Right cardiac atrium (tissue), 5 donors: ENCODE data around the gene PAX2. TPM values are rescaled to one million over a fixed set of nuclear protein-coding genes. Genes with fewer than 3 reads are reported as not detected.

ENCODE experiments used
- ATAC-seq, 2 donors: fragments of 200-7000 bp; cut with Tn5 transposase; one replicate each; pipeline versions ENCODE4 v1.8.0 to v1.9.1; 2020; ENCODE audit warnings: moderate library complexity in 2 of 2, mild to moderate bottlenecking in 1 of 2
- DNase-seq, 3 donors: peaks; one replicate each; pipeline ENCODE4 v3.0.0-alpha.2; 2020
- H3K27ac ChIP-seq: one replicate; pipeline ENCODE4 v1.5.1; 2013; ENCODE audit warnings: mild to moderate bottlenecking, low read length, control low read depth, moderate library complexity
- H3K27me3 ChIP-seq: one replicate; pipeline ENCODE4 v1.6.1; 2013; ENCODE audit not compliant: control insufficient read depth, insufficient read depth
- H3K4me1 ChIP-seq: one replicate; pipeline ENCODE4 v1.6.1; 2013; ENCODE audit warnings: low read length; ENCODE audit not compliant: control insufficient read depth, insufficient read depth
- H3K4me3 ChIP-seq: one replicate; pipeline ENCODE4 v1.5.1; 2013; ENCODE audit warnings: low read length, control low read depth
- H3K9me3 ChIP-seq: one replicate; pipeline ENCODE4 v1.6.1; 2013; ENCODE audit warnings: low read length; ENCODE audit not compliant: control insufficient read depth
- WGBS: extraction: QIAGEN DNeasy Blood & Tissue Kit; methylation state at CpG from one replicate; pipeline ENCODE4 v1.1.7; 2013; 5-methylcytosine and 5-hydroxymethylcytosine counted together
- intact Hi-C, 4 donors: fragments of 100-400 bp; cut with DNase I; formaldehyde crosslinking; loops; one replicate each; pipeline versions ENCODE4 v1.11.0 to v1.14.0; 2022 to 2023
- polyA plus RNA-seq: library from polyadenylated mRNA; stranded (reverse); fragments of 200-250 nt; gene quantifications from one replicate; pipeline ENCODE4 v1.2.3, GENCODE V29; 2013
- total RNA-seq, 4 donors: library from RNA; stranded (reverse); fragmentation: NEBNext Ultra II Directional; extraction: Animal tissue kit (Norgen Biotek cat#: 25700); gene quantifications; one replicate each; pipeline ENCODE4 v1.2.1, GENCODE V29; 2021
- donor health status: healthy with polysubstance abuse.
- donor health status: DM: no; HTN: yes; CAD: no.
- donor health status: DM: no; HTN: no; CAD: no.
- donor health status: DM: no; HTN: yes; CAD: no; lungs with severe emphysema.
- donor health status: DM: yes; HTN: yes; CAD: no.

The PAX2 gene
- total and polyA plus RNA-seq, 5 donors, result not detected

DNA sequence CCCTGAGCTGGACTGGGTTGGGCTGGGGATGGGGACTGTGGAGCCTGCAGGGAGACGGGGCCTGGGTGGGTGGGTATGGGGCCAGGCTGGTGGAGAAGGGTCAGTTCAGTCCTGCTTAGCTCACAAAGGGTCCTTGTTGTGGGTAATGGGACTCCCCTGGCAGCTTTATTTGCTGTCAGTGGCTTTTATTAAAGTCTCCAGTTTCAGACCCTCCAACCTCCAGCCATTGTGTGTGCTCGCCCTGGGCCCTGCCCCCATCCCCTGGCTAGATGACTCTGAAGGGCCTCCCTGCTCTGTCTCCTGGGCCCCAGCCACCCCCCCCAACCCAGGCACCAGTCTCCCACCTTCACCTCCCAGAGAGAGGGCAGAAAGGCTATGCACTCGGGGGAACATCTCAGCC, 123.0 kb downstream of the PAX2 start:
- ATAC-seq, result no peak
- no peak for DNase-seq
- no peaks in the 10 kb centered on the region for H3K9me3 ChIP-seq
- no peaks in the 10 kb centered on the region for H3K27me3 ChIP-seq
- no peak overlapping the region for H3K27ac ChIP-seq
- no peaks in the 10 kb centered on the region for H3K4me1 ChIP-seq
- 75% methylated on average over 3 of the region's 3 CpGs for WGBS
- no peak overlapping the region for H3K4me3 ChIP-seq
- intact Hi-C loops, result no loop called here

DNA sequence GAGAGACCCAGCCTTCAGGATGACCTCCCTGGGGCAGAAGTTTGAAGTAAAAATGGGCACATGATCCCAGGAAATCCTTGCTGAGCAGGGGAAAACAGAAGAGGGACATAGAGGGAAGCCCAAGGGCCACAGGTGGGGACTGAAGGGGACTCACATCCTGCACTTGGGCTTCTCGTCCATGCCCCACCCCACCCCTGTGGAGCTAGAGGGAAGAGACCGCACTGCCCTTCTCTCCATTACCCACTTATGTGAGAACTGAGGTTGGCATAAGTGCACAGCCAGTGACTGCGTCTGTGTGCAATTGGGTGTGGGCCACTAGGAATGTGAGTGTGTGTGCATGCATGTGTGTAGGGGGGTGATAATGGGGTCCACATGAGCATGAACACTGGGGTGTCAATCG, 124.0 kb downstream of the PAX2 start:
- no peaks in the 10 kb centered on the region for H3K27me3 ChIP-seq
- intact Hi-C loops, result no loop called here
- no peak overlapping the region for H3K4me3 ChIP-seq
- H3K4me1 ChIP-seq, result no peaks in the 10 kb centered on the region
- DNase-seq (no peak), ATAC-seq (no peak)
- no peaks in the 10 kb centered on the region for H3K9me3 ChIP-seq
- 81% methylated on average over 4 of the region's 4 CpGs for WGBS
- no peak overlapping the region for H3K27ac ChIP-seq

DNA sequence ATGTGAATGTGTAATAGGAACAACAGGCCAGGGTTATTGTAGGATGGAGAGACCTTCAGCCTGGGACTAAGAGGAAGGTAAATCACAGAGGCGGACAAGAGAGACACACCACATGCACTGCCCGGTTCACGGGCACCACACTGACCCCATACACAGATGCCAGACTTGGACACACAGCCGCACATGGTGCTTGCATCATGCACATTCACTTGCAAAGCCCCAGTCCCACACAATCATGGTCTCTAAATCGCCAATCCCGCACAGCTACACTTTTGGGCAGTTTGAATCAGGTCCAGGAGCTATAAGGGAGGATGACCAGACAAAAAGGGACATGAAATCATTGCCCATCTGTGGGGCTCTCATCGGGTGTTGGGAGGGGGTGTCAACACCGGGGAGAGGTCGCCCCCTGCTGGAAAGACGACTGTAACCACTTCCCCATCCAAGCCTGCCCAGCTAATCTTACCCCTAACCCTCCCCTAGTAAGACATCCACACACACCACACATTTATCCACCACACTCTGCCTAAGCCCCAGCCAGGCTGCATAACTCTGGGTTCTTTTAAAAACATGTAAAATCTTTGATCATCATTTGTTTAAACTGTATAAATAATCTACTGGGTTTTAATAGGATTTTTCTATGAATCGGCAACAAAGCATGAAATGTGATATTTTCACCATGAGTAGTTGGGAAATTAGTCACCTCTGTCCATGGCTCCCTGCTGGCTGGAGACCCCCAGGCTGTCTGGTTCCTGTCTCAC, 126.8 kb downstream of the PAX2 start:
- no peaks in the 10 kb centered on the region for H3K9me3 ChIP-seq
- no peaks in the 10 kb centered on the region for H3K4me1 ChIP-seq
- intact Hi-C loops, result loop anchor here in 1 of 4 donors (5.0 kb wide), 1 partner anchor 310 kb away; no protein-coding TSS in a partner anchor
- H3K4me3 ChIP-seq, result no peak overlapping the region
- WGBS, result 52% methylated on average over 11 of the region's 11 CpGs
- H3K27ac ChIP-seq, result no peak overlapping the region
- peak; percentile 44 to 48 for ATAC-seq
- DNase-seq, result peak in 1 of 3 donors; percentile 55
- H3K27me3 ChIP-seq, result no peaks in the 10 kb centered on the region

DNA sequence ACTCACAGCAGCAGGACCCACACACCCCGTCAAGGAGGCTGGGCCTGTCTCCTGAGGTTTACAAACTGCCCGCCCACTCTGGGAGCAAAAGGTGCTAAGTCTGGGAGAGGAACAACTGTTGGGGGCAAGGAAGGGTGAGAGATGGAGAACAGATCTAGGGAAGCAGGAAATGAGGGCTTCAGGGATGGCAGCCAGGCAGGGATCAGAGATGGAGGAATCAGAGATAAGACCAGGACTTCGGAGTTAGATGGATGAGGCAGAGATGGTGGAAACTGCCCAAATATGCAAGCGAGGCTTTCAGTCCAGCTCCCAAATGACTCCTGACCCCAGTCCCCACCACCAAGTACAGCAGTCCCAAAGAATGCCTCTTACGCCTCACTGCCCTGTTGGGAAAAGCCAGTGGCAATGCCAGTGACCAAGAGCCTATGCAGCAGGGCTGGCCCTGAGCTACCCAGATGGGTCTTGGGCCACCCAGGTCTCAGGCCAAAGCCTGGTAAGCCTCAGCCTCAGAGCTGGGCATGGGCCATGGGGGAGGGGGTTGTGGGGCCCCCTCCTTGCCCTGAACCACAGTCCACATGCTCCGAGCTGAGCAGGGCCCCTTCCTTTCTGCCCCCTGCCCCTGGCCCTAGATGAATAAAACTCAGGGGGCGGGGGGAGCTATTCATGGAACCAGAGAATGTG, 127.9 kb downstream of the PAX2 start:
- Histone ChIP-seq H3K27me3 (no peaks in the 10 kb centered on the region), H3K9me3 (no peaks in the 10 kb centered on the region), H3K27ac (no peak overlapping the region), H3K4me1 (no peaks in the 10 kb centered on the region), H3K4me3 (no peak overlapping the region)
- intact Hi-C loops, result loop anchor here in 1 of 4 donors (5.0 kb wide), 1 partner anchor 311 kb away; no protein-coding TSS in a partner anchor
- DNase-seq (no peak), ATAC-seq (no peak)
- WGBS, result 68% methylated on average over 7 of the region's 7 CpGs

DNA sequence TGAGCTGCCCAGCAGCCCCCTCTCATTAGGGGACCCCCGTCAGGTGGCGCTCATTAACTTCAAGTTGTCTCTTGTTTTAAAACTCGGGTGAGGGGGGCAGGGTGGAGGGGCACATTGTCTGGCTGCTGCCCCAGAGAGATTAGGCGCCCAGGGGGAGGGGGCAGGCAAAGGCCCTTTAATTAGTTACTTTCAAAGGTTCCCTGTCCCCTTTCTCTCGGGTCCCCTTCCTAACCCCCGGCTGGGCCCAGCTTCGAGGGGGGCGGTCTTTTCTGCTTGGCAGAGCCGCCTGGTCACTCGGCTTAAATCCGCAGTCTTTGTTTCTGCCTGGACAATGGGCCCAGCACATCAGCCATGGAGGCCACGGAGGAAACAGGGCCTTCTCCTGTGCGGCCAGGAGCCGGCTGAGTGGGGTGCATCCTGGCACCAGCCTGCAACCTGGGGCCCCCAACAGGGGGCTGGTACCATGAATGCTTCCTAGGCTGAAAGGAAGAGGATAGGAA, 128.5 kb downstream of the PAX2 start:
- H3K4me3 ChIP-seq, result no peak overlapping the region
- no peaks in the 10 kb centered on the region for H3K4me1 ChIP-seq
- no peaks in the 10 kb centered on the region for H3K27me3 ChIP-seq
- WGBS, result 63% methylated on average over 14 of the region's 14 CpGs
- H3K27ac ChIP-seq, result no peak overlapping the region
- no peaks in the 10 kb centered on the region for H3K9me3 ChIP-seq
- ATAC-seq (no peak), DNase-seq (no peak)
- intact Hi-C loops, result loop anchor here in 1 of 4 donors (5.0 kb wide), 1 partner anchor 312 kb away; no protein-coding TSS in a partner anchor

DNA sequence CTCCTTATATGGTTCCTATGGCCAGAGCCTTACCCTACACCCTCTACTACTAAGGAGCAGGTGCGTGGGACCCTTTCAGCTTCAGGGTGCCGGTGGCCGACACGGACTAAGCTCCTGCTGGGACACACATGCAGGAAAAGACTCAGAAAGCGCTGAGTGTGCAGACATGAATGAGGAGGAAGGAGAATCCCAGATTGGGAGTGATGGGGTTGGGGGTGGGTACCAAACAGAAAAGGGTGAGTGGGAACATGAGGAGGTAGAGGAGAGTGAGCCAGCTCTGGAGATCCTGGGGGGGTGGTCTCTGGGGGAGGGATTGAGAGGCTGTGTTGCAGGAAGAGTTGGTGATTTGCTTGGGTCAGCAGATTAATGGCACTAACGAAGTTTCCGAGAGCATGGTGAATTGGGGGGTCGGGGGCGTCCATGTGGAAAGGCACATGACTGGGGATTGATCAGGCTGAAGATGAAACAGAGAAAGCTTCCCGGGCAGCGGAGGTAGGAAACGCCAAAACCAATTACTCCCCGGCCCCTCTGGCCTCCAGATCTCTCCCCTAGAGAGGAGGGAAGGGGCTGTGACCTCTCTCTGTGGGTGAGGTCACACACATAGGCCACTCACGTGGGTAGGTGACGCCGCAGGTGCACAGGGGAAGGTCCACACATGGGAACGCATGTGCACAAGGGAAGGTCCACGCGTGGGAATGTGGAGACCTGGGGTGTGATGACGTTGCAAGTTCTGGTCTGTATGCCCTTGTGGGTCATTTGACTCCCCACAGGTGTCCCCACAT, 129.5 kb downstream of the PAX2 start:
- intact Hi-C loops, result loop anchor here in 3 of 4 donors (5.0 kb wide), 1 partner anchor 313 kb away; no protein-coding TSS in a partner anchor
- Histone ChIP-seq H3K4me3 (no peak overlapping the region), H3K27me3 (no peaks in the 10 kb centered on the region), H3K27ac (no peak overlapping the region), H3K9me3 (no peaks in the 10 kb centered on the region), H3K4me1 (no peaks in the 10 kb centered on the region)
- WGBS, result 72% methylated on average over 20 of the region's 20 CpGs
- ATAC-seq, result no peak
- no peak for DNase-seq

DNA sequence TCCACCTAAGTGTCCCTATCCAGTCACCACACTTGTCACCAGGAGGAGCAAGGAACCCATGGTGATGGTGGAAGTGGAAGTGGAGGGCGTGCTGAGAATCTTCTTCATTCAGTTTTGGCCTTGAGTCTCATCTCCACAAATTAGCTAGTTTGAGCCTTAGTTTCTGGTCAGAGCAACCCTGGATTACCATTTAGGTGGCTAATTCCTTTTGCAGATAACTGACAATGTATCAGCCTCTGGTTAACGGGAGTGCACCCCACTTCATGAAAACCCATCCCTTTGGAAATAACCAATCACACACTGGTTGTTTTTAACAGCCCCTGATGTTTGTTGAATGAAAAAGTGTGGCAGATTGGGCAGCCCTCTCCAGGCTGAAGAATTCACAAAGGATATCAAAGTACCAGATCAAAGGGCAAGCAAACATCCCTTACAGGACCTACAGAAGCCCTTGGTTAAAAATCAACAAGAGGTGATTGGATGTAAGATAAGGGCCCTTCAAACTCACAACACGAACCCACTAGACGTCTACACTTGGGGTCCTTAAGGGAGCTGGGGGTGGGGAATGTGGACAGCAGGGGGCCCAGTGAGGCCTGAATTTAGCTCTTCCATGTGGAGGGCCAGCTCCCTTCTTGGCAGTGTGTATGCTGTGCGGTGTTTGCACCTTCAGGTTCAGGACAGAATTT, 130.2 kb downstream of the PAX2 start:
- Histone ChIP-seq H3K27ac (no peak overlapping the region), H3K4me1 (no peaks in the 10 kb centered on the region), H3K27me3 (no peaks in the 10 kb centered on the region), H3K4me3 (no peak overlapping the region), H3K9me3 (no peaks in the 10 kb centered on the region)
- no peak for DNase-seq
- WGBS, result 53% methylated on average over 5 of the region's 5 CpGs
- intact Hi-C loops, result loop anchor here in 2 of 4 donors (5.0 kb wide), 1 partner anchor 313 kb away; no protein-coding TSS in a partner anchor
- no peak for ATAC-seq

DNA sequence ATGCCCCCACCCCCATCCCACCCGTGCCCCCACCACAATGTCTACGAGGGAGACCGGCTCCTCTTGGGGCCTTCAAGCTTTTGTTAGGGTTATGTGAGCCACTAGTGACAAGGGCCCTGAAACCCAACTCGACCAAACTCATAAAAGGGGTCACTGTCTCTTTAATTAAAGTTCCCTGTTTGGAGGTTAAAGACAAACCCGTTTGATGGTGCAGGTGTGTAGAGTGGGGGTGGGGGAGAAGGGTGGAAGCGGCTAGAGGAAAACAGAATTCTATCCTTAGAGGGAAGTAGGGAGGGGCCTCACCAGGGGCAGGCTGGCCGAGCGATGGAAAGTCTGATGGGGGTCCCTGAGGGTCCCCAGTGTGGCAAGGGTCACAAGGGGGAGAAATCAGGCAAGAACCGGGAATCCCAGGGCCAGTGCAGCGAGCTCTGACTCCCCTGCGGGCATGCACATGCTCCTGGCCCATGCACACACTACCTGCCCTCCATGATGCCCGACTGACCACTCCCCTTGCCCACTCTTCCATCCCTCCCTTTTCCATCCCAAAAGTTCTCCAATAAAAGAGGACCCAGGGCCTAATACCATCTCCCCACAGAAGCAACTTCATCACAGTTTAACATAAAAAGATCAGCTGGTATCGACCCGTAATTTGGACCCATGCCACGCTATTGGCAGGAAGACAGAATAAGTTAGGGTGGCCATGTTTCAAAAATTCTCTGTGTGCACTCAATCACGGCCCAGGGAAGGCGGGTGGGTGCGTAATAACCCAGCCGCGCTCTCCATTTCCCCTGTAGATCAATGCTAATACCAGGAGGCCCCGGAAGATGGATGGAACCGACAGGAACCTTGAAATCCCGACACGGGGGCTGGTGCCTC, 131.4 kb downstream of the PAX2 start:
- ATAC-seq (no peak), DNase-seq (no peak)
- Histone ChIP-seq H3K4me3 (no peak overlapping the region), H3K4me1 (no peaks in the 10 kb centered on the region), H3K27ac (no peak overlapping the region), H3K27me3 (no peaks in the 10 kb centered on the region), H3K9me3 (no peaks in the 10 kb centered on the region)
- 61% methylated on average over 24 of the region's 24 CpGs for WGBS
- intact Hi-C loops, result loop anchor here in 2 of 4 donors (5.0 kb wide), 1 partner anchor 315 kb away; no protein-coding TSS in a partner anchor

DNA sequence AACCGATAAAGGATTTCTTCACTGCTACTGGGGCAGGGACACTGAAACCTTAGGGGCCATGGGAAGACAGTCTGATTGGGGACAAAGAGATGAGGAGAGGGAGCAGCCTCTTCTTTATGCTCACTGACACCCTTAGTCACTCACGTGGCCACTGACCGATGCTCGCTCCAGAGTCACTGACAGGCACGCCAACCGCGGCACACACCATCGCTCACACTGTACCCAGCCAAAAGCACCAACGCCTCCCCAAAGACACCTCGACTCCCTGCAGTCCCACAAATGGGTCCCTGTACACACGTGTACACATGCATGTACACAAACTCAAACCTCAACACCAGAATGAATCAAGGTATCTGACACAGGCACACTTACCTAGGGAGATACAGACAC, 132.1 kb downstream of the PAX2 start:
- no peak overlapping the region for H3K4me3 ChIP-seq
- ATAC-seq (no peak), DNase-seq (no peak)
- no peaks in the 10 kb centered on the region for H3K27me3 ChIP-seq
- H3K9me3 ChIP-seq, result no peaks in the 10 kb centered on the region
- H3K27ac ChIP-seq, result no peak overlapping the region
- intact Hi-C loops, result loop anchor here in 2 of 4 donors (5.0 kb wide), 1 partner anchor 315 kb away; no protein-coding TSS in a partner anchor
- WGBS, result 87% methylated on average over 11 of the region's 11 CpGs
- H3K4me1 ChIP-seq, result no peaks in the 10 kb centered on the region
